ENCODE results near the gene ITM2B.

DNA sequence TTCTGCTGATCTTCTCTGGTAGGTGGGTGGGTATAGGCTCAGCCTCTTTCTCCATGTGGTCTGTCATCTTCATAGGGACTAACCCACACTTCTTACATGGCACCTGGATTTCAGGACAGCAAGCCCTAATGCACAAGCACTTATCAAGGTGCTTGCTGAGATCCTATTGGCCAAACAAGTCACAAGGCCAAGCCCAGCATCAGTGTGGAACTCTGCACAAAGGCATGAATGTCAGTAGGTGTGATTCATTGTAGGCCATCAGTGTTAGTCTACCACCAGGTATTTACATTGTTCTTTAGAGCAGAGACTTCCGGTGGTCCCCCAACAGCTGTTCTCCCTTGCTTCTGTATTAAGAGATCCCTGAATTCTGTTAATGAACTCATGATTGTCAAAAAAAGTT, 62.3 kb downstream of the ITM2B start:
- TF ChIP-seq, protein P1, sequence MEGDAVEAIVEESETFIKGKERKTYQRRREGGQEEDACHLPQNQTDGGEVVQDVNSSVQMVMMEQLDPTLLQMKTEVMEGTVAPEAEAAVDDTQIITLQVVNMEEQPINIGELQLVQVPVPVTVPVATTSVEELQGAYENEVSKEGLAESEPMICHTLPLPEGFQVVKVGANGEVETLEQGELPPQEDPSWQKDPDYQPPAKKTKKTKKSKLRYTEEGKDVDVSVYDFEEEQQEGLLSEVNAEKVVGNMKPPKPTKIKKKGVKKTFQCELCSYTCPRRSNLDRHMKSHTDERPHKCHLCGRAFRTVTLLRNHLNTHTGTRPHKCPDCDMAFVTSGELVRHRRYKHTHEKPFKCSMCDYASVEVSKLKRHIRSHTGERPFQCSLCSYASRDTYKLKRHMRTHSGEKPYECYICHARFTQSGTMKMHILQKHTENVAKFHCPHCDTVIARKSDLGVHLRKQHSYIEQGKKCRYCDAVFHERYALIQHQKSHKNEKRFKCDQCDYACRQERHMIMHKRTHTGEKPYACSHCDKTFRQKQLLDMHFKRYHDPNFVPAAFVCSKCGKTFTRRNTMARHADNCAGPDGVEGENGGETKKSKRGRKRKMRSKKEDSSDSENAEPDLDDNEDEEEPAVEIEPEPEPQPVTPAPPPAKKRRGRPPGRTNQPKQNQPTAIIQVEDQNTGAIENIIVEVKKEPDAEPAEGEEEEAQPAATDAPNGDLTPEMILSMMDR (IDR thresholded peaks at IDR 0.05), result no peak
- TF ChIP-seq, protein P2, sequence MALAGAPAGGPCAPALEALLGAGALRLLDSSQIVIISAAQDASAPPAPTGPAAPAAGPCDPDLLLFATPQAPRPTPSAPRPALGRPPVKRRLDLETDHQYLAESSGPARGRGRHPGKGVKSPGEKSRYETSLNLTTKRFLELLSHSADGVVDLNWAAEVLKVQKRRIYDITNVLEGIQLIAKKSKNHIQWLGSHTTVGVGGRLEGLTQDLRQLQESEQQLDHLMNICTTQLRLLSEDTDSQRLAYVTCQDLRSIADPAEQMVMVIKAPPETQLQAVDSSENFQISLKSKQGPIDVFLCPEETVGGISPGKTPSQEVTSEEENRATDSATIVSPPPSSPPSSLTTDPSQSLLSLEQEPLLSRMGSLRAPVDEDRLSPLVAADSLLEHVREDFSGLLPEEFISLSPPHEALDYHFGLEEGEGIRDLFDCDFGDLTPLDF (CRISPR knock-in tag; IDR thresholded peaks at IDR 0.05), result no peak
- TF ChIP-seq NR3C1 (CRISPR knock-in tag; conservative IDR thresholded peaks at IDR 0.05; ENCODE audit: low read depth) (no peak), ETV6 (CRISPR knock-in tag; IDR thresholded peaks at IDR 0.05) (no peak), SP1 (CRISPR knock-in tag; conservative IDR thresholded peaks at IDR 0.05) (no peak), NFYB (CRISPR knock-in tag; conservative IDR thresholded peaks at IDR 0.05; ENCODE audit: low read depth) (no peak), NR1H2 (CRISPR knock-in tag; IDR thresholded peaks at IDR 0.05) (no peak)
- TF ChIP-seq, protein P3, sequence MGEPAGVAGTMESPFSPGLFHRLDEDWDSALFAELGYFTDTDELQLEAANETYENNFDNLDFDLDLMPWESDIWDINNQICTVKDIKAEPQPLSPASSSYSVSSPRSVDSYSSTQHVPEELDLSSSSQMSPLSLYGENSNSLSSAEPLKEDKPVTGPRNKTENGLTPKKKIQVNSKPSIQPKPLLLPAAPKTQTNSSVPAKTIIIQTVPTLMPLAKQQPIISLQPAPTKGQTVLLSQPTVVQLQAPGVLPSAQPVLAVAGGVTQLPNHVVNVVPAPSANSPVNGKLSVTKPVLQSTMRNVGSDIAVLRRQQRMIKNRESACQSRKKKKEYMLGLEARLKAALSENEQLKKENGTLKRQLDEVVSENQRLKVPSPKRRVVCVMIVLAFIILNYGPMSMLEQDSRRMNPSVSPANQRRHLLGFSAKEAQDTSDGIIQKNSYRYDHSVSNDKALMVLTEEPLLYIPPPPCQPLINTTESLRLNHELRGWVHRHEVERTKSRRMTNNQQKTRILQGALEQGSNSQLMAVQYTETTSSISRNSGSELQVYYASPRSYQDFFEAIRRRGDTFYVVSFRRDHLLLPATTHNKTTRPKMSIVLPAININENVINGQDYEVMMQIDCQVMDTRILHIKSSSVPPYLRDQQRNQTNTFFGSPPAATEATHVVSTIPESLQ (CRISPR knock-in tag; IDR thresholded peaks at IDR 0.05), result no peak
- TF ChIP-seq, protein P4, sequence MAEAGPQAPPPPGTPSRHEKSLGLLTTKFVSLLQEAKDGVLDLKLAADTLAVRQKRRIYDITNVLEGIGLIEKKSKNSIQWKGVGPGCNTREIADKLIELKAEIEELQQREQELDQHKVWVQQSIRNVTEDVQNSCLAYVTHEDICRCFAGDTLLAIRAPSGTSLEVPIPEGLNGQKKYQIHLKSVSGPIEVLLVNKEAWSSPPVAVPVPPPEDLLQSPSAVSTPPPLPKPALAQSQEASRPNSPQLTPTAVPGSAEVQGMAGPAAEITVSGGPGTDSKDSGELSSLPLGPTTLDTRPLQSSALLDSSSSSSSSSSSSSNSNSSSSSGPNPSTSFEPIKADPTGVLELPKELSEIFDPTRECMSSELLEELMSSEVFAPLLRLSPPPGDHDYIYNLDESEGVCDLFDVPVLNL (CRISPR knock-in tag; IDR thresholded peaks at IDR 0.05; ENCODE audit: borderline replicate concordance, low read depth), result no peak
